Activated naive CD8-positive, alpha-beta T cell treated with anti-CD3 and anti-CD28 coated beads, Interleukin-2, amount 50 U/mL, for 16 hours (primary cell): ENCODE data around the gene SLC12A7.
"Not testable (repeated sequence)": the region's sequence is repeated elsewhere in the genome, so short reads cannot be mapped to it uniquely, and the experiment has no call there.

Experiments
- DNase-seq: peaks from one replicate; pipeline ENCODE4 v3.0.0-alpha.2; 2020; ENCODE audit warnings: low read depth, low spot score

Gene SLC12A7

GRCh38 chr5:1035421-1036405 is 76.2 kb downstream of the SLC12A7 start:
- DNase-seq: no peak

- no peak for DNase-seq
Measured at GRCh38 chr5:1034986-1035385, 76.9 kb downstream of the SLC12A7 start.

GRCh38 chr5:1034421-1034905 is 77.4 kb downstream of the SLC12A7 start:
- DNase-seq: no peak

- DNase-seq: no peak
Measured at GRCh38 chr5:1033606-1034420, 78.0 kb downstream of the SLC12A7 start.

GRCh38 chr5:1033178-1033577 is 78.7 kb downstream of the SLC12A7 start:
- no peak for DNase-seq

- DNase-seq: no peak
Measured at GRCh38 chr5:1032551-1033027, 79.3 kb downstream of the SLC12A7 start.

GRCh38 chr5:1032011-1032410 is 79.9 kb downstream of the SLC12A7 start:
- DNase-seq: no peak

- no peak for DNase-seq
Measured at GRCh38 chr5:1031306-1031959, 80.4 kb downstream of the SLC12A7 start.

GRCh38 chr5:1030801-1031271 is 81.0 kb downstream of the SLC12A7 start:
- no peak for DNase-seq

GRCh38 chr5:1029945-1030625 is 81.8 kb downstream of the SLC12A7 start:
- no peak for DNase-seq

- no peak for DNase-seq
Measured at GRCh38 chr5:1029282-1029944, 82.5 kb downstream of the SLC12A7 start.

GRCh38 chr5:1028481-1029281 is 83.2 kb downstream of the SLC12A7 start:
- no peak for DNase-seq

- DNase-seq: no peak
Measured at GRCh38 chr5:1027631-1028441, 84.0 kb downstream of the SLC12A7 start.

GRCh38 chr5:1026700-1027621 is 84.9 kb downstream of the SLC12A7 start:
- no peak for DNase-seq

- DNase-seq: not testable (repeated sequence)
Measured at GRCh38 chr5:1021969-1022336, 89.9 kb downstream of the SLC12A7 start.

GRCh38 chr5:1021136-1021968 is 90.5 kb downstream of the SLC12A7 start:
- no peak for DNase-seq
